AG09319 (cell line): ENCODE measurements around the gene DACH1.
"Not testable (repeated sequence)": the region's sequence is repeated elsewhere in the genome, so short reads cannot be mapped to it uniquely, and the experiment has no call there.

Experiments
- DNase-seq: peaks from one replicate; pipeline ENCODE4 v3.0.0-alpha.2; 2010; ENCODE audit warnings: low read depth; ENCODE audit errors: extremely low read depth
- CTCF ChIP-seq: IDR thresholded peaks from 2 replicates; pipeline ENCODE4 v1.5.1; 2011; ENCODE audit warnings: low read depth, mild to moderate bottlenecking, inconsistent platforms, low read length, moderate library complexity

The DACH1 gene

GRCh38 chr13:71842003-71842402 lies 25.0 kb downstream of the DACH1 start:
- no peak for TF ChIP-seq CTCF
- no peak for DNase-seq

DNA sequence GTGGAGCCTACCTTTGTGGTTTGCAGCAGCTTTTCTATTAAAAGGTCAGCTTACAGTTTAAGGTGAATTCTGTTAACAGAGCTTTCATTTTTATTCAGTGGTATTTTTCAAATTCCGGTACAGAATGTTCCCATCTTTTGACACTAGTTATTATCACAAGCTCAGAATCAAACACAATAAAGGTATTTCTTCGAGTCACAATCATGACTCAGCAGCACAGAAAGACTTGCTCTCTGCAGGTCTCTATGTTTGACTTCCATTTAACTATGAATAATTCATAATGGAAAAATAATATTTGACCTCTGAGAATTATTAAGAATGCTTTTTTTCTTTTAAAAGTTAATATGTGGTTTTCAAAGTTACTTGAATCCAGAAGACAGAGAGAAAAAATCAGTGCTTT lies 28.2 kb downstream of the DACH1 start:
- DNase-seq = no peak
- no peak for TF ChIP-seq CTCF

DNA sequence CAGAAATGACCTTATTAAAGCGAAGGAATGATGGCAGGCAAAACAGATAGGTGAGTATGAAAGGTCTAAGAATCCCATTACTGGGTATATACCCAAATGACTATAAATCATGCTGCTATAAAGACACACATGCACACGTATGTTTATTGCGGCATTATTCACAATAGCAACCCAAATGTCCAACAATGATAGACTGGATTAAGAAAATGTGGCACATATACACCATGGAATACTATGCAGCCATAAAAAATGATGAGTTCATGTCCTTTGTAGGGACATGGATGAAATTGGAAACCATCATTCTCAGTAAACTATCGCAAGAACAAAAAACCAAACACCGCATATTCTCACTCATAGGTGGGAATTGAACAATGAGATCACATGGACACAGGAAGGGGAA lies 29.4 kb downstream of the DACH1 start:
- DNase-seq = not testable (repeated sequence)

DNA sequence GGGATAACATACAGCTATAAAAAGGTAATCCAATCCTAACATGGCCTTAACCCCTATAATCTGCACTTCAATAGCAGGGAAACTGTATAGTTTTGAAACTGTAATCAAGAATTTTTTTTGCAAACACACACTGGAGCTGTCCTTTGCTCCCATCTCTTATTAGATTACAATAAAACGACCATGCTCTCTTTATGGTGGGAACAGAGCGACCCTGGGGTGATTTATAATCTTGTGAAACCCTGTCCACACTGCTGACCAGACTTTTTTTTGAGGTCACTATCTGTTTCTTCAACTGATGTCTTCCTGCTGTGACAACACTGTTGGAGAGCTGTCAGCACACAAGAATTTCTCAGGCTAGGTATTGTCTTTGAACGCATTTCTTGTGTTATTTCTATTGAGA lies 35.3 kb downstream of the DACH1 start:
- TF ChIP-seq CTCF = no peak
- DNase-seq = no peak

GRCh38 chr13:71830736-71831135 lies 36.3 kb downstream of the DACH1 start:
- DNase-seq = no peak
- TF ChIP-seq CTCF = no peak

DNA sequence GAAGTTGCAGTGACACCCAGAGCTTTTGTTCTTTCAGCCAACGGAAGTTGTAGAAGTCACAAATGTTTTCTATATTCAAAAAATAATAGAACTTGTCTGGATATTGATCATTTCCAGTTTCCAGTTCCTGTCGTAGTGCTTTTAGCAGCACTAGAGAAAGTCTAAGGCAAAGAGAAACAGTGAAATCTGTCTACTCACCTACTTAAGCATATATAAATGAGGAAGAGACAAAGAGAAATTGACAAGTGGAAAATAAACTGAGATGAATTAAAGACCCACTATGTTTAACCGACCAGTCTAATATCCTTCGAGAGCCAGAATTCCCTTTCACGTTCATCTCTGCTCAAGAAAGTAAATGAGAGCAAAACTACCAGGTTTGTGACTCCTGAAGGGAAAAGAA lies 36.7 kb downstream of the DACH1 start:
- no peak for DNase-seq

DNA sequence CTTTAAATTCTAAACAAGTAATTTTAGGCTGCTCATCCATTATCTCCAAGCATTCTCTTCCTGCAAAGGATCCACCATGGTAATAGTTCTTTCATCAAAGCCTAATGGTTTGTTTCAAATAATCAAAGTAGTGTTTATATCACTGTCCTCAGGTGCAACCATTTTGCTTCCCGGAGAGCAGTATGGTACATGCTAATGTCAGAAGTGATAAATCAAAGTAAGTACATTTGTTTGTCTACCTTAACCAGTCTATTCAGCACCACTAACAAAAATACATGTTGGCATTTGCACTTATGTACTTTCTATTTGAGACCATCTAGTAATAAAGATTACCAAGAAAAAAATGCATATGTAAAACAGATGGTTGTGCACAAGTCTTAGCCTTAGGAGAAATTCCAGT lies 37.5 kb downstream of the DACH1 start:
- TF ChIP-seq CTCF = no peak
- DNase-seq = no peak

More for the DNA sequence above, 36.7 kb downstream of the DACH1 start:
- no peak for TF ChIP-seq CTCF

- DNase-seq = no peak
- no peak for TF ChIP-seq CTCF
Measured at GRCh38 chr13:71828564-71828963, 38.4 kb downstream of the DACH1 start.
